Hepatocyte (in vitro differentiated cells): ENCODE measurements around the gene MBD4. TPM values are rescaled to one million over a fixed set of nuclear protein-coding genes. Genes with fewer than 3 reads are reported as not detected.

Source experiments
- DNase-seq: peaks from one replicate; pipeline ENCODE4 v3.0.0-alpha.2; 2016; ENCODE audit warnings: low spot score
- H2AFZ ChIP-seq: fragments of 200-600 bp; sonication (generic); 2 replicates; pipeline ENCODE4 v1.6.0; 2016; ENCODE audit warnings: antibody characterized with exemption, mild to moderate bottlenecking
- H3K27ac ChIP-seq: fragments of 200-600 bp; sonication (generic); 2 replicates; pipeline ENCODE4 v1.5.1; 2016; ENCODE audit warnings: mild to moderate bottlenecking
- H3K27me3 ChIP-seq: fragments of 200-600 bp; sonication (generic); 2 replicates; pipeline ENCODE4 v1.6.1; 2016
- H3K36me3 ChIP-seq: fragments of 200-600 bp; sonication (generic); replicated peaks from 2 replicates; pipeline ENCODE4 v1.5.1; 2016; ENCODE audit warnings: low read depth; ENCODE audit not compliant: insufficient read depth
- H3K4me1 ChIP-seq: fragments of 200-600 bp; sonication (generic); 2 replicates; pipeline ENCODE4 v1.5.1; 2016; ENCODE audit warnings: mild to moderate bottlenecking, moderate library complexity; ENCODE audit not compliant: insufficient read depth
- H3K4me2 ChIP-seq: fragments of 200-600 bp; sonication (generic); 2 replicates; pipeline ENCODE4 v1.6.0; 2016
- H3K4me3 ChIP-seq: fragments of 200-600 bp; sonication (generic); 2 replicates; pipeline ENCODE4 v1.5.1; 2016; ENCODE audit warnings: mild to moderate bottlenecking
- H3K79me2 ChIP-seq: fragments of 200-600 bp; sonication (generic); 2 replicates; pipeline ENCODE4 v1.6.0; 2017; ENCODE audit warnings: mild to moderate bottlenecking
- H3K9me2 ChIP-seq: fragments of 200-600 bp; sonication (generic); replicated peaks from 2 replicates; pipeline ENCODE4 v1.6.0; 2017; ENCODE audit warnings: mild to moderate bottlenecking; ENCODE audit not compliant: insufficient read depth
- H3K9me3 ChIP-seq: fragments of 200-600 bp; sonication (generic); 2 replicates; pipeline ENCODE4 v1.5.1; 2016; ENCODE audit warnings: low read depth, mild to moderate bottlenecking
- H4K20me1 ChIP-seq: fragments of 200-600 bp; sonication (generic); 2 replicates; pipeline ENCODE4 v1.6.0; 2016; ENCODE audit warnings: mild to moderate bottlenecking; ENCODE audit not compliant: insufficient read depth, poor library complexity, severe bottlenecking
- EZH2 ChIP-seq: fragments of 200-600 bp; sonication (generic); IDR thresholded peaks from 2 replicates; pipeline ENCODE4 v1.6.1; 2016; ENCODE audit warnings: antibody characterized with exemption, mild to moderate bottlenecking, borderline replicate concordance
- EZH2phosphoT487 ChIP-seq: fragments of 200-600 bp; sonication (generic); IDR thresholded peaks from one replicate; pipeline ENCODE4 v1.6.1; 2018; ENCODE audit warnings: antibody characterized with exemption, mild to moderate bottlenecking, low read depth, moderate library complexity; ENCODE audit not compliant: unreplicated experiment, severe bottlenecking
- WGBS: methylation state at CpG from one replicate; pipeline ENCODE4 v1.1.6; 2016; ENCODE audit warnings: low lambda C conversion rate; ENCODE audit errors: missing lambda C conversion rate; 5-methylcytosine and 5-hydroxymethylcytosine counted together
- polyA plus RNA-seq: library from polyadenylated mRNA; unstranded; fragments of >200 nt; fragmentation: Nextera tagmentation; extraction: Ambion mirVana; gene quantifications from 2 replicates; pipeline ENCODE4 v1.2.1, GENCODE V29; 2016
- total RNA-seq: library from RNA; depleted of rRNA; stranded (reverse); fragments of >200 nt; gene quantifications from 2 replicates; pipeline ENCODE4 v1.2.3, GENCODE V29; 2014
- TF ChIP-seq, protein P1 (sequence below): fragments of 200-600 bp; sonication (generic); IDR thresholded peaks from 2 replicates; pipeline ENCODE4 v1.5.1; 2016; ENCODE audit warnings: antibody characterized with exemption, mild to moderate bottlenecking; ENCODE audit not compliant: poor library complexity

MBD4 gene
- total and polyA plus RNA-seq, 2 experiments from 2014 or later = 22.2 to 27.5 TPM

DNA sequence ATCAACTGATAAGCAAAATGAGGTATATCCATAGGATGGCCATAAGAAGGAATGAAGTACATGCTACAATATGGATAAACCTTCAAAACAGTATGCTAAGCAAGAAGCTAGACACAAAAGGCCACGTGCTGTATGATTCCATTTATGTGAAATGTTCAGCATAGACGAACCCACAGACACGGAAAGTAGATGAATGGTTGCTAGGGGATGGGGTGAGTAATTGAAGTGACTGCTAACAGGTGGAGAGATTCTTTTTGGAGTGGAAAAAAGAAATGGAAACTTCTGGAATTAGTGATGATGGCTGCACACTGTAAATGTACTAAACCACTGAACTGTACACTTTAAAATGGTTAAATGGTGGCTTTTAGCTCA lies 10.7 kb downstream of the MBD4 start:
- H2AFZ ChIP-seq = peak overlapping the region; percentile 42
- no peaks in the 10 kb centered on the region for H3K79me2 ChIP-seq
- TF ChIP-seq EZH2phosphoT487 (no peak), EZH2 (no peak)
- TF ChIP-seq, protein P1, sequence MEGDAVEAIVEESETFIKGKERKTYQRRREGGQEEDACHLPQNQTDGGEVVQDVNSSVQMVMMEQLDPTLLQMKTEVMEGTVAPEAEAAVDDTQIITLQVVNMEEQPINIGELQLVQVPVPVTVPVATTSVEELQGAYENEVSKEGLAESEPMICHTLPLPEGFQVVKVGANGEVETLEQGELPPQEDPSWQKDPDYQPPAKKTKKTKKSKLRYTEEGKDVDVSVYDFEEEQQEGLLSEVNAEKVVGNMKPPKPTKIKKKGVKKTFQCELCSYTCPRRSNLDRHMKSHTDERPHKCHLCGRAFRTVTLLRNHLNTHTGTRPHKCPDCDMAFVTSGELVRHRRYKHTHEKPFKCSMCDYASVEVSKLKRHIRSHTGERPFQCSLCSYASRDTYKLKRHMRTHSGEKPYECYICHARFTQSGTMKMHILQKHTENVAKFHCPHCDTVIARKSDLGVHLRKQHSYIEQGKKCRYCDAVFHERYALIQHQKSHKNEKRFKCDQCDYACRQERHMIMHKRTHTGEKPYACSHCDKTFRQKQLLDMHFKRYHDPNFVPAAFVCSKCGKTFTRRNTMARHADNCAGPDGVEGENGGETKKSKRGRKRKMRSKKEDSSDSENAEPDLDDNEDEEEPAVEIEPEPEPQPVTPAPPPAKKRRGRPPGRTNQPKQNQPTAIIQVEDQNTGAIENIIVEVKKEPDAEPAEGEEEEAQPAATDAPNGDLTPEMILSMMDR = no peak
- H3K36me3 ChIP-seq = no peaks in the 10 kb centered on the region
- no peaks in the 10 kb centered on the region for H3K9me2 ChIP-seq
- no peak for DNase-seq
- no peaks in the 10 kb centered on the region for H3K27me3 ChIP-seq
- WGBS = 92% methylated on average over 3 of the region's 3 CpGs
- no peaks in the 10 kb centered on the region for H4K20me1 ChIP-seq
- H3K4me1 ChIP-seq = no peaks in the 10 kb centered on the region
- H3K27ac ChIP-seq = peak overlapping the region; percentile 47
- H3K9me3 ChIP-seq = no peaks in the 10 kb centered on the region
- H3K4me3 ChIP-seq = no peak overlapping the region
- peak overlapping the region; percentile 95 for H3K4me2 ChIP-seq

DNA sequence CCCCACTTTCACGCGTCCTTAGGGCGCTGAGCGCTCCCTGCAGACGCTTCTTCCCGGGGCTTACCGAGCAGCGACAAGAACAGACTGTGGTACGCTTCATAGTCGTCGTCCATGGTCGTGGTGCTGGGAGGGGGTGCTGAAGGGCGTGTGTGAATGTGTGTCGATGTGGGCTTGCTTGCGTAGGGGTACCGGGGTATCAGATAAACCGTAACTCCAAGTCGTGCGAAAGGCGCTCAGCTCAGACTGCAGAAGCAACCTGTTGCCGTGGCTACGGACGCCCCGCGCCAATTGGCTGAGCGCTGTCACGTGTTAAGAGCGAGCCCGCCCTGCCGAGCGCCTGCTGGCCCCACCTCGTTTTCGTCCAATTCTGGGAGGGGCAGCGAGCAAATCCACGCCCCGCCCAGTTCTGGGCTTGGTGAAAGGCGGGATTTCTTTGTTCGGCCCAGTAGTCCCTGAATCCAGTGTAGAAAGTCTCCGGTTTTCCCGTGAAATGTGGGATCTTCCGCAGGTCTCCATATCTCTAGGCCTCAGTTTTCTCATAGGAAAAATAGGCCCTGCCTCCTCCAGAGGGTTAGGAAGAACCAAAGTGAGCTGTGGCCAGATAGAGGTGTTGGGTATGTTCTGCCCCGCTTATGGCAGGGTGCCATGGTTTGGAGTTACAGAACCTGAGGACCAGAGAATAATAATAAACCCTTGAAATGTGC lies 11.2 kb downstream of the MBD4 start, which contains the start of gene EFCAB12:
Gene EFCAB12, minus strand, starts transcription at position 261 of the 704 bp plus-strand sequence. Its CDS starts 148 bp downstream, at position 113.
- Histone ChIP-seq H3K27me3 (no peaks in the 10 kb centered on the region), H3K4me2 (peak within 1 kb of the TSS; percentile 95), H3K79me2 (no peaks in the 10 kb centered on the region), H2AFZ (peak within 1 kb of the TSS; percentile 42), H3K27ac (peak within 1 kb of the TSS; percentile 47), H3K4me3 (peak within 1 kb of the TSS; percentile 43), H3K4me1 (no peaks in the 10 kb centered on the region), H3K36me3 (no peaks in the 10 kb centered on the region), H3K9me3 (no peaks in the 10 kb centered on the region), H4K20me1 (no peaks in the 10 kb centered on the region), H3K9me2 (no peaks in the 10 kb centered on the region)
- no peak for TF ChIP-seq EZH2
- TF ChIP-seq, protein P1 = no peak
- TF ChIP-seq EZH2phosphoT487 = no peak
- peak; percentile 96 for DNase-seq
- WGBS = 3% methylated on average over 42 of the region's 42 CpGs

DNA sequence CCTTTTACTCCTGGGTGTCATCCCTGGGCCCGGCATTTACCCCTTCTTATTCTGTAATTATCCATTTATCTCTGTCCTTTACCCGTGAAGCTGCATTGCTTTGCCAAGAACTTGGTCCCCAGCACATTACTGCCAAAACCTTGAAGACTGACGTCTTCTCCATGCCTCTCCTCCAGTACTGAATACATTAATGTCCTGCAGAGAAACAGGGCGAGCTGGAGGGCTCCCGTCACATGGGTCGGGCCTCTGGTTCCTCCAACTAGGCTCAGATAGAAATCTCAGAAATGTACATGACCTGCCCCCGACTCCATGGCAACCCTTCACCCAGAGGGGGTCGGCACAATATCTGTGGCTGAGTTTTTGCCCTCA lies 11.8 kb downstream of the MBD4 start:
- H3K9me2 ChIP-seq = no peaks in the 10 kb centered on the region
- no peaks in the 10 kb centered on the region for H3K36me3 ChIP-seq
- no peaks in the 10 kb centered on the region for H3K4me1 ChIP-seq
- H3K27me3 ChIP-seq = no peaks in the 10 kb centered on the region
- H3K79me2 ChIP-seq = no peaks in the 10 kb centered on the region
- H3K4me2 ChIP-seq = peak overlapping the region; percentile 95
- H2AFZ ChIP-seq = peak overlapping the region; percentile 26
- H4K20me1 ChIP-seq = no peaks in the 10 kb centered on the region
- TF ChIP-seq, protein P1 = no peak
- no peak for TF ChIP-seq EZH2
- TF ChIP-seq EZH2phosphoT487 = no peak
- DNase-seq = no peak
- 29% methylated on average over 8 of the region's 8 CpGs for WGBS
- no peaks in the 10 kb centered on the region for H3K9me3 ChIP-seq
- H3K27ac ChIP-seq = no peak overlapping the region
- peak overlapping the region; percentile 43 for H3K4me3 ChIP-seq
